HuH-7.5 (cell line): ENCODE data around the gene SGCG.
"Not testable (repeated sequence)": the region's sequence is repeated elsewhere in the genome, so short reads cannot be mapped to it uniquely, and the experiment has no call there.

Source experiments
- DNase-seq: peaks from one replicate; pipeline ENCODE4 v3.0.0; 2011; ENCODE audit warnings: low spot score

SGCG gene

DNA sequence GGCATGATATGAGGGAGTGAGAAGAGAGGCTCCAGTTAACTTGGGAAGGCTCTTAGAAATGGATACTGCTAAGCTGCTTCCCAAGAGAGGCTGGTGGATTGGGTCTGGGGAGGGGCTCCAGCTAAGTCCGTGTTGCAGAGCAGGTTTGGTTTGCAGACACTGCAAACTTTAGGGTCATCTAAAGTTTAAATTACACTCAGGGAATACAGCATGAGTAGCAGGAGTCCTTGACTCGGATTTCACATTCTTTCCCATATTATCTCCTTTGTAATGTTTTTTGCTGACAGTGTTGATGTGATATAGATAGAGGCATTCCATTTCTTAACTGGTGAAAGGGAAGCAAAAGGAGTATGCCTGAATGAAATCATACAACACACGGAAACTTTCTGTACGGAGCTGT, 31.9 kb downstream of the SGCG start:
- DNase-seq, result no peak

DNA sequence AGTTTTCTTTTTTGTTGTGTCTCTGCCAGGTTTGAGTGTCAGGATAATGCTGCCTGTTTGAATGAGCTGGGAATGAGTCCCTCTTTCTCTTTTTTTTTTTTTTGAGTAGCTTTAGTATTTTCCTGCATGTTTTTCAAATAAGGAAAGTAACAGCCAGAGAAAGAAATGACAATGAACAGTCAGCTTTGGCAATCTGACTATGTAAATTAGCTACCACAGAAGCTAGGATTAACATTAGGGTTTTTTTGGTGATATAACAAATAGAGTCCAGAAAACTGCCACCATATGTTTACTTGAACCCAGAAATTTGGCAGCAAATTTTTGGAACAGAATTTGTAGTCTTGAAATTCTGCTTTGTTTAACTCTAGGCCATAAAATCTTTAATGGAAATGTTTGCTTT, 50.5 kb downstream of the SGCG start:
- DNase-seq, result no peak

DNA sequence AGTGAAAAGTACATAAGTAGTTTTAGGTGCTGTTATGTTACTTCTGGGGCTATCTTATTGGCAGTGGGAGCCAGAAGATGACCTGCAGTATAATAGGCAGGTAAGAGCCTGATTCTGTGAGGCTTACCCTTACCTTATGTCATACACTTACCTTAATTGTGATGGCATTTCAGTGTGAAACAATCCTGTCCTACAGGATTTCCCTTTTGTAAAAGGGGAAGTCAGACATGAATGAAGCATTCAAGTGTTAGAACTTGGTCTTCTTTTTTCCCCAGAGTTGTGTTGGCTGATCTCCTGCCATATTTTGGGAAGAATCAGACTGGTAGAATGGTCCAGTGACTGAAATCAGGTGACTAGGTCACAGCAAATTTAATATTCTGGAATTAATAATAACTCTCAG, 55.2 kb downstream of the SGCG start:
- DNase-seq, result no peak

DNA sequence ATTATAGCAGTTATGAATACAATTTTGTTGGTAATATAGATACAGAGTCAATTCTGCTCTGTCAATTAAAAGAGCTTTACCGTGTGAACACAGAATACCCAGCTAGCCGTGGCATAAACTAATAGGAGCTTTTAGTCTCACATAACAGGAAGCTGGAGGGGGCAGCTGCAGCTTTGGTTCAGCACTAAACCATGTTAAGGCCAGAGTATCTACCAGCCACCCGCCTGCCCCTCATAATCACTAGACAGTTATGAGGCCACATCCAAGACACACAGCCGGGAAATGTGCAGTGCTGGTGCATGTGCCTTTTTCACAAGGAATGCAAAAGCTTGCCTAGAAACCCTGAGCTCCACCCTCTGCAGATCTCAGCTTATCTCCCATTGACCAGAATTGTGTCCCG, 62.3 kb downstream of the SGCG start:
- no peak for DNase-seq

DNA sequence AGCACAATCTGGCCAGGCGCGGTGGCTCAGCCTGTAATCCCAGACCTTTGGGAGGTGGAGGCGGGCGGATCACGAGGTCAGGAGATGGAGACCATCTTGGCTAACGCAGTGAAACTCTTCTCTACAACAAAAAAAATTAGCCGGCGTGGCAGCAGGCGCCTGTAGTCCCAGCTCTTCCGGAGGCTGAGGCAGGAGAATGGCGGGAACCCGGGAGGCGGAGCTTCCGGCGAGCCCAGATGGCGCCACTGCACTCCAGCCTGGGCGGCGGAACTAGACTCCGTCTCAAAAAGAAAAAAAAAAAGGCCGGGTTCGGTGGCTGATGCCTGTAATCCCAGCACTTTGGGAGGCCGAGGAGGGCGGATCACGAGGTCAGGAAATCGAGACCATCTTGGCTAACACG, 67.6 kb downstream of the SGCG start:
- DNase-seq, result not testable (repeated sequence)

DNA sequence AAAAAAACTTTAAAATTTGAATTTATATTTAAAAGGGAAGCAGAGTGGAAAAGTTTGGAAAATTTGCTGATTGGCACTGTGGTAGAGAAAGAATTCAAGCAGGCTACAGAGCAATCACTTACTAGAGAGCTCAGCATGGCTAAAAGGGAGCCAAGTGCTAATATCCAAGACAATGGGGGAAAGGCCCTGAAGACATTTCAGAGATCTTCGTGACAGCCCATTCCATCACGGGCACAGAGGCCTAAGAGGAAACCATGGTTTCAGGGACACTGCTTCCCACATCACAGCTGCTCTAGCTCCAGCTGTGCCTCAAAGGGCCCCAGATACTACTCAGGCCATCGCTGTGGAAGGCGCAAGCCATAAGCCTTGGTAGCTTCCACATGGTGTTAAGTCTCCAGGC, 73.7 kb downstream of the SGCG start:
- no peak for DNase-seq

DNA sequence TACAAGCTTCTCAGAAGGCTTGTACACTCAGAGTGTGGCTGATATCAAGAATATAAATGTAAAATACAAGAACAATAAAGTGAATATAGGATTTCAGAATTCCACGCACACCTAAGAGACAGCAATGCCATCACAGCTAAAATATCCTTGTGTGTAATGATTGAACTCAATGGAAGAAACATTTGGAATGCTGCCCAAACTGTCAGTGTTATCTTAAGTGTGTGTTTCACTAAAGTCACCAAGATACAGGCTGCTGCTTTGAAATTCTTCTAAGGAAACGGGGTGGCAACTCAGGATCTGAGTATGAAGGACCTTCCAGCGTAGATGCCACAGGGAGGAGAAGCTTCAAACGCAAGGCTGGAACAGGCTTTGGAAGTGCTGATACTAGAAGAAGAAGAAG, 86.8 kb downstream of the SGCG start:
- no peak for DNase-seq

DNA sequence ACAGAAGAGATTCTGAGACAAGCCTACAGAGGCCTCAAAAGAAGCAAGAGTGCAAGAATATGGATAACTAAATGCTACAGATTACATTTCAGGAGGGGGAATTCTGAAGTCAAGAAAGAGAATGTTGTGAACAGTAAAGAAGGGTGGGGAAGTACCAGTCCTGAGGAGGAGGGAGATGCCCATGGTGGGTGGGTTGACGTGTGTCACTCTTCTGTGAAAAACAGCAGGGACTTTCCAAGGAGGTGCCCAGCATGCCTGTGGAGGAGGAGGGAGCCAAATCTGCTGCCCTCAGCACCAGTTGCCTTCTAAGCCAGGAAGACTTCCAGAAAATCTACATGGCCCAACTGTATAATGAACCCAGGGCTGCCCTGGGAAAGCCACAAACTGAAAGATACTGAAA, 87.7 kb downstream of the SGCG start:
- no peak for DNase-seq

DNA sequence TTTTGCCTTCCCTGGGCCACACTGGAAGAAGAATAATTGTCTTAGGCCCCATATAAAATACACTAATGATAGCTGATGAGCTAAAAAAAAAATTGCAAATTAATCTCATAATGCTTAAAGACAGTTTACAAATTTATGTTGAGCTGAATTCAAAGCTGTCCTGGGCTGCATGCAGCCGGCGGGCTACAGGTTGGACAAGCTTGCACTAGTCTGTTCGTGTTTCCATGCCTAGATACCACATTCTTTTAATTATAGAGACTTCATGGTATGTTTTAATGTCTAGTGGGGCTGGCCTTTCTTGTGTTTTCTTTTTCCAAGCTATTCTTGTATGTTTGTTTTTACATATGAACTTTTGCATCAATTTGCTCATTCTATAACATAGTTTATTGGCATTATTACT, 90.6 kb downstream of the SGCG start:
- DNase-seq, result no peak

DNA sequence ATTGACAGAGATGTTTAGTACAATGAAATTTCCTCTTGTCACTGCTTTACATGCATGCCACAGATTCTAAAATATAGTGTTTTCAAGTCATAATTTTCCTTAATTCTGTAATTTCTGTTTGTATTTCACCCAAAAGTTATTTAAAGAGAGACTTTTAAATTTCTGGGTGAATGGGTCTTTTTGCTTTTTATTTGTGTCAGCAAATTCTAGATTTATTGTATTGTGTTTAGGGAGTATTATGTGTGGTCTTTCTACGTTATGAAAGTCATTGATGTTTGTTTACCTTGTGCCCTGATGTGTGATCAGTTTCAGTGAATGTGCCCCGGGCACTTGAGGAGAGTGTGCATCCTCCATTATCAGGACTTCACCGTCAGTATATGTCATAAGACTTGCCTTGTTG, 92.7 kb downstream of the SGCG start:
- DNase-seq, result no peak

DNA sequence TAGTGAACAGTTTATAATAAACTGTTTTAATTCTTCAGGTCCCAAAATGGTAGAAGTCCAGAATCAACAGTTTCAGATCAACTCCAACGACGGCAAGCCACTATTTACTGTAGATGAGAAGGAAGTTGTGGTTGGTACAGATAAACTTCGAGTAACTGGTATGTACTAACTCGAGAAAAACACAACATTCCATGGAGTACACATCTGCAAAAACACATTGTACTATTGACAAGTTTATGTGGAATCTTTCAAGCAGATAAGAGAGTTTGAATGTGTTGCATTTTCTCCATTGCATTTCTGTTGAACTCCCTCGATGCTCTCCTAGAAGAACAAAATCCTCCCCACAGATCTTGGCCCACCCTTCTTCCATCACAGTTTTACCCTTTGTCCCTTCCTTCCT, 98.5 kb downstream of the SGCG start:
- no peak for DNase-seq

DNA sequence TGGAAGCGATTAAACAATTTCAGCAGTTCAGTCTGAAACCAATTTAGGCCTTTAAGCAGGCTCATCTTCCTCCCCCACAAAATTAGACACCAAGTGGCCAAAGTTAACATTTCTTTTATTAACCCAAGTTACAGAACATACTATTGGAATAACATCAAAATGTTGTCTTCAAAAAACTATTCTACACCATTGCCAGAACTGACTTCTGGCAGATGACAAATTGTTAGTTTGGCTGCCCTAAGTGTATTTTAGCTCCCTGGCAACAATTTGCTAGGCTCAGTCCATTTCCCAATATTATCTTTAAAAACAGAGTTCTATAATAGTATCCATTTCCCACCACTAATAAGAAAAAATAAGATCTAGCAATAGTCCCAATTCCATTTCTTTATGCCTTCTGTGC, 107.8 kb downstream of the SGCG start:
- DNase-seq, result no peak

DNA sequence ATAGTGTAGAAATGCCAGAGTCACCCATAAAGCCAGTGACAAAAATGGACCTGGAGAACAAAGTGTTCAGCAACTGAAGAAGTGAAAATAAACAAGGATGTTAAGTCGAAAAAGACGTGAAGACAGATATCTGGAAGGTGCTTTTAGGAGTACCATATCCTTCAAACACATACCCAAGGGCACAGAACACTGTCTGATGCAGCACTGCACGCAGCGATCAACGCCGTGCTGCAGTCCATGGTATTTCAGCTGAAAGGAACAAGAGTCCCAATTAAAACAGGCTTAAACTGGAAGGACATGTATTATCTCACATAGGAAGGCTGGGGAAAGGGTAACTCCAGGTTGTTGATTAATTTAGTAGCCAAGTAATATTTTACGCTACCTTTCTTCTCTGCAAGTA, 108.2 kb downstream of the SGCG start:
- DNase-seq, result no peak

DNA sequence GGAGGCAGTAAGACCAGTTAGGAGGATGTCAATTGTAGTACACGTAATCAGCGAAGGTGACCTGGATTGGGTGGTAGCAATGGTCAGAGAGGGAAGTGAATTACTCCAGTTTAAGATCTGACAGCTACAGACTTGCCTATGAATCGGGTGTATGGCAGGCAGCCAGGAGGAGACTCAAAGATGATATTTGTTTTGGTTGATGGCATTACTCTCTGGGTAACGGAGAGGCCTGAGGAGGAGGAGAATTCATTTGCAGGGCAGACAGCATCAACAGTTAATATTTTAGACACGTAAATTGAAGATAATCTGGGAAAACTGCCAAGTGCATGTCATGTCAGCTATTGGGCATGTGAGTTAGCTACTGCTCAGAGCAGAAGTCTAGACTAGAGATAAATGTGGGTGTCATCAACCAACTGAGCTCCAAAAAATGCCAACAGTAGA, 109.2 kb downstream of the SGCG start:
- no peak for DNase-seq

DNA sequence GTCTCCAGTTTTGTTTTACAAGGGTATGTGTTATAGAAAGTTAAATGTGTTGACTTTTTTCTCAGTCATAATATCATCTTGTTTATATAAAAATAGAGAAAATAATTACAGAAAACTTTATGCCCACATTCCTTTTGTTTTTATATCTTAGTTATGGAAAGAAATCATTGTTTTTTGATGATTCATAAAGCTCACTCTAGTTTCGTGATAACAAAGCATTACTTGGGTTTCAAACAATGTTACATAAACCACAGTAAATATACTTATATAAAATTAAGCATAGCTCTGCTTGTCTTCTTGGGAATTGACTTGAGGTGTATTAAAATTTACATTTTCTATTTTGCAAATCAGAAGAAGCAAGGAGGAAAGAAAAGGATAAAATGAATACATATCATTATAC, 111.8 kb downstream of the SGCG start:
- no peak for DNase-seq

DNA sequence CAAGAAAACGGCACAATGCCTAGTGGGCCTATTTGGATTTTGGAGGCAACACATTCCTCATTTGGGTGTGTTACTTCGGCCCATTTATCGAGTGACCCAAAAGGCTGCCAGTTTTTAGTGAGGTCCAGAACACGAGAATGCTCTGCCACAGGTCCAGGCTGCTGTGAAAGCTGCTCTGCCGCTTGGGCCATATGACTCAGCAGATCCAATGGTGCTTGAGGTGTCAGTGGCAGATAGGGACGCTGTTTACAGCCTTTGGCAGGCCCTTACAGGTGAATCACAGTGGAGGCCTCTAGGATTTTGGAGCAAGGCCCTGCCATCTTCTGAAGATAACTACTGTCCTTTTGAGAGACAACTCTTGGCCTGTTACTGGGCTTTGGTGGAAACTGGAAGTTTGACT, 134.1 kb downstream of the SGCG start:
- not testable (repeated sequence) for DNase-seq

DNA sequence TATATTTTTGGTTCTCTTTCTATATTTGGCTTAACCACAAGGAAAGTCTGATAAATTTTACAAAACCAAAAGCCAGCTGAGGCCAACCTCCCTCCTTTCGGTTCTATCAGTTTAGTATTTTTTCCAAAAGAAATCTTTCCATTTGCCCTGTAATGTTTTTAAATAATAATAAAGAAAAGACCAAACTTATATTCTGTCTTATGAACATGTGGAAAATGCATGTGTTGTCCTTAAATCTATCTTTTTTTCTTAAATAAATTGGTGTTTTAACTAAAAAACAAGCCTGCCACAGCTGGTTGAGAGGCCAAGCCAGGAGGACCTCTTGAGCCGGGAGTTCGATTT, 139.1 kb downstream of the SGCG start:
- DNase-seq, result no peak

DNA sequence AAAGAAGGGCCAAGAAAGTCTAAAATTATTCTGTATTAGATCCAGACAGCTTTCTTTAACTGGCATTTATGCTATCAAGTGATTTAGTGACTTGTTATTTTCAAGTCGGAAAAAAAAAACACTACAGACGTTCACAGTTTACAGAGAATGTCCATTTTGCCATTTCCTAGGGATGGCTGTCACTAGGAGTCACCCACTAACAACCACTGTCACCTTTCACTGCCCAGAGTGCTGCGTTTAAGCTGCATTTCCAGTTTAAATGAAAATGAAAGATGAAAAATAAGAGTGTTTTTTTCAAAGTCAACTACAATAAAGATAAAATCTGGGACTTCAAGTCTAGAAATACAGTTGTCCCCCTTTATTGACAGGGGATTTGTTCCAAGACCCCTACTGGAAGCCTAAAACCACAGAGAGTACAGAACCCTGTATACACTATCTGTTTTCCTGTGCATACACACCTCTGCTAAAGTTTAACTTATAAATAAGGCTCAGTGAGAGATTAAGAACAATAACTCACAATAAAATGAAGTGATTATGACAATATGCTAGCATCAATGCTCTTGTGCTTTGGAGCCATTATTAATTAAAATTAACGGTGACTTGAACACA, 140.3 kb downstream of the SGCG start:
- no peak for DNase-seq

DNA sequence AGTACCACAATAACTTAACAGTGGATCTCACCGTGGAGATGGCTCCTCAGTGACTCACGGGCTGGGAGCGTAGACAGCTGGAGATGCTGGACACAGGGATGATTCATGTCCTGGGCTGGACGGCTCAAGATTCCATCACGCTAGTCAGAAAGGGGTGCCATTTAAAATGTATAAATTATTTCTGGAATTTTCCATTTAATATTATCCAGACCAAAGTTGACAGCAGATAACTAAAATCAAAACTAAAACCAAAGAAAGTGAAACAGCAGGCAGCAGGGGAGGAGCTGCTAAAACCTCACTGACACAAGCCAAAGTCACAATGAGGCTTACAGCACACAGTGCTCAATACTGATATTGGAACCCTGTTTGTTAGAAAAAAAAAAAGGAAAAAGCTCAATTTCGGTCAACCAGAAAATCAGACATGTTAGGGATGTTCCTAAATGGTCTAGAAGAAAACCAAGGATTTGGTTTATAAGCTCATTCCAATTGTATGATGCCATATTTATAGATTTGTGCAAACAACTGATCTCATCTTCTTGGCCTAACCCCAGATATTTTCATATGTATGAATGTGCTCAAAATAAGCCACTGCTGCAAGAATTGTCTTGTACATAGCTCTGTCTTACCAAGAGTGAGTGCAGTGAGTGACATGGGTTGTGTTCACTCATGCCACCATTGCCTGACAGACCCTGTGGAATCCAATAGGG, 140.9 kb downstream of the SGCG start:
- DNase-seq, result no peak

DNA sequence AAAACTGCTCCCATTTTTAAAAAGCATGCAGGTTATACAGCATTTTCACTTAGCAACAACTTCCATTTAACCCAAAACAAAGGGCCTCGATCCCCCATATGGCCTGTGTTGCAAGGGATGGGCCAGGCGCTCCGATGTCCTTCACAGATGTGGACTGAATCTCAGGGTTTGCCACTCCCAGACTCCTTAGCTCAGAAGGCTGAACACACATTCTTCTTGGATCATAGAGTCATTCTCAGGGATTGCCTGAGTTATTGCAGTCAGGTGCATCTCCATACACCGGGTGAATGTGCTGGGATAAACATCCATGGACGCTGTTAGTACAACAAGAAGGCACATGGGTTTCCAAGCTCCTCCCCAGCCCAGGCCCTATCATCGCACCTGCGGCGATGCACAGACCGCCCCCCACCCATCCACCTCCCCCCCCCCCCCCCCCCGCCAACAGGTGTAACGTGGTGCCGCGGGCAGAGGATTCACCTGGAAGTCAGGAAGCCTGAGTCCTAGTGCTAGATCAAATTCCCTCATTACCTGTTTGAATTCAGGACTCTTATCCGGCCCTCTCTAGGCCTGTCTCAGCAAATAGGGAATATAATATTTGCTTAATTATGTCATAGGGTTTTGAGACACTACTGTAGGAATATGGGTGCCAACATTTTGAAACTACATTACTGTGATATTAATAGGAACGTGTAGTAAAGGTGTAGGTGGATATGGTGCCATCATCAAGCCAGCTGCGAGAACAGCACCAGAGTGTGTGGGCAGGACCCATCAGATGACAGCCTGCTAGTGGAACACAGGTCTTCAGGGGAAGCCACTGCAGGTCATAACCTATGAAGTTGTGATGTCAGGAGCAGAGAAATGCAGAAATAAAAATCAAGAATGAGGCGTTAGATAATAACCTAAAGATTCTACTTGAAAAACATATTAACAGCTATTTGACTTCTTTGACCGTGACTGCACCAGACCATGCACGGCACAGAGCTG, 141.9 kb downstream of the SGCG start:
- DNase-seq, result no peak

DNA sequence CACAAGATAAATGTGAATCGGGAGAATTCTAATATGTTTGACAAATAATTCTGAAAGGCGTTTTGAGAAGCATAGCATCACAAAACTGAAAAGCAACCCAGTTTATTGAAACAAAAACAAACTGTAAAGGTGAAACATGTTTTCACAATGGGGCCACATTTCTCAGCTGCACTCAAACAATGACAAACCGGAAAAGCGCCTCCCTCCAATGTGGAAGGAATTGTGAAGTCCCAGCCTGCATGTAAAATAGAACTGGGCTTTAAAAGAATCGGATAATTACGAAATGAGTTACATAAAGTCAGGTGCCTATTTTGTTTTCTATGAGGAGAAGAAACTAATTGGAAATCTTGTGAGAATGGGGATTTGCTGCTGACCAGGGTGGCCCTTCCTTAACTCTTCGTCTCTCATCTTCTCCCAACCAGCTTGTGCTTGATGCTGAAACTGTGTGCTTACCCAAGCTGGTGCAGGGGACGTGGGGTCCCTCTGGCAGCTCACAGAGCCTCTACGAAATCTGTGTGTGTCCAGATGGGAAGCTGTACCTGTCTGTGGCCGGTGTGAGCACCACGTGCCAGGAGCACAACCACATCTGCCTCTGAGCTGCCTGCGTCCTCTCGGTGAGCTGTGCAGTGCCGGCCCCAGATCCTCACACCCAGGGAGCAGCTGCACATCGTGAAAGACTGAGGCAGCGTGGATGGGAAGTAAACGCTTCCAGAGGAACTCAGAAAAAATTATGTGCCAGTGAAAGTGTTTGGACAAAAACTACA, 143.3 kb downstream of the SGCG start:
- no peak for DNase-seq

DNA sequence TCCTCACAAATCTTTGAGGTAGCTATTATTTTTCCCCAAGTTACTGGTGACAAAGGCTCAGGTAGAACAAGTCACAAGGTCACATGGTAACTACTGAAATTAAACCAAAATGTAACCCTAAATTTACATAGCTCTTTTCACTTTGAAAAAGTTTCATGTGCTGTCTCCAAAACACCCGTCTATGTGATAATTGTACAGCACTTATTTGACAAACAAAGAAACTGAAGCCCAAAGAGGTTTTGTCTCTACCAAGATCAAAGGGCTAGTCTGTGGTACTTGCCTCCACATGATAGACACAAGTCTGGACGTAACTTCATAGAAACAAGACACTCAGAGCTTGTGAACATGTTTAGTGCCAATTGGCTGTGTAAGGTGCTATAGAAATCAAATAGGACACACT, 144.4 kb downstream of the SGCG start:
- DNase-seq, result no peak
